GM12892 (cell line): Measurements from ENCODE around the gene FBXL14.

Experiments used
- POLR2A ChIP-seq: IDR thresholded peaks from 2 replicates; pipeline ENCODE4 v1.6.1; 2011; ENCODE audit warnings: low read depth, low read length, control low read depth
- POLR2AphosphoS5 ChIP-seq: IDR thresholded peaks from 2 replicates; pipeline ENCODE4 v1.6.1; 2011; ENCODE audit warnings: low read depth, low read length, control low read depth
- TAF1 ChIP-seq: IDR thresholded peaks from 2 replicates; pipeline ENCODE4 v1.6.1; 2011; ENCODE audit warnings: low read depth, mild to moderate bottlenecking, control low read depth, low read length, borderline replicate concordance

- TF ChIP-seq POLR2AphosphoS5 (no peak), POLR2A (no peak), TAF1 (no peak)
Measured at GRCh38 chr12:1620092-1620491, 25.7 kb upstream of the FBXL14 start.
